GM19099 (cell line): ENCODE measurements around the gene SIM1.

Experiments used
- POLR2A ChIP-seq: IDR thresholded peaks from 3 replicates; pipeline ENCODE4 v1.6.1; 2011; ENCODE audit warnings: low read depth; ENCODE audit not compliant: insufficient read length; ENCODE audit errors: extremely low read depth

The SIM1 gene

DNA sequence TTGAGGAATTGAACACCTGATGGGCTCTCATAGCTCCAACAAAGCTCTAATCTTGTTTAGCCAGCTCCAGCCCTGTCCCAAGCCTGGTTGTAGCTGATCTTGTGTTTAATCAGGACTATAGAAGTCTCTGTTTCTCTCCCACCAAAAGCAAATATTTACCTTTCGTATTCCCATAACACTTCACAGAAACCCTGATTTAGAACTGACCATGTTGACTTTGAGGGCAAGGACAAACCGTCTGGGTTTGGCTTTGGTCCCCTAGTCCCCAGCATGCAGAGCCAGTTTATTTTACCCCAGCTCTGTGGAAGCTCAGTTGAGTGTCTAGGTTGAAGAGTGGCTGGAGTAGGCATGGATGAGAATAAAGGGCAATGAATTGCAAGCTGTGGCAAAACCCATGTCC lies 18.0 kb upstream of the SIM1 start:
- TF ChIP-seq POLR2A = no peak

DNA sequence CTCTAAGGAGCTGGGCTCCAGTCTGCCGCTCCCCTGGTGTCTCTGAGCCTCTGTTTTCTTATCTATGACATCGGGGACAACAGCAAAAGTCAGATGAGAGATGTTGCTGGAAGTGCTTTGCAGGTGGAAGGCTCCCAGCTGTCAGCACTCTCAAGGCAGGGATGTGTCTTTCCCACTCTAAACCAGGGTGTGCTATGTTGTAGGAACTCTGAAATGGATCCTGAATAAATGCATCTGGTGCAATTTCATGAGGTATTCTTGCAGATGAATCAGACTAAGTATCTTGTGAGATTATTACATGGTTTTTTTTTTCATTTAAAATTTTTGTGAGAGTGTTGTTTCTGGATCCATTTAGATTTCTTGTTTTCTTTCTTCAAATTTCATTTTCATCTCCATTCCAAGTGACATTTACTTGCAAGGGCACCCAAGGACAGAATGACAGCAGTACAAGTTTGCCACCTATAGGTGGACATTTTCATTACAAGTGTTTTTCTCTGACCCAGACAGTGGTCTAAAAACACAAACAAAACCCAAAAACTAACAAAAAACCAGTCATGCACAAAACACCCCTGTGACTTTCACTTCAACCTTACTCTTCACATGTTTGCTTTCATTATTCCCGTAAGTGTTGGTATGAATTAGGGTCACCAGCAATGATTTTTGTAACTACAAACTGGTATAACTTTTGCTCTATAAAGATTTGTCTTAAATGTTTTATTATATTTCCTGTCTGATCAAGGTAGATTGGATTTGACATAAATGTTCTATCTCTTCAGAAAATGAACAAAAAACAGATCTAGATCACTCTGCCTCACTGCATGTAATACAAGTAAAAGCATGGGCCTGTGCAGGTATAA lies 14.7 kb upstream of the SIM1 start:
- TF ChIP-seq POLR2A = no peak

DNA sequence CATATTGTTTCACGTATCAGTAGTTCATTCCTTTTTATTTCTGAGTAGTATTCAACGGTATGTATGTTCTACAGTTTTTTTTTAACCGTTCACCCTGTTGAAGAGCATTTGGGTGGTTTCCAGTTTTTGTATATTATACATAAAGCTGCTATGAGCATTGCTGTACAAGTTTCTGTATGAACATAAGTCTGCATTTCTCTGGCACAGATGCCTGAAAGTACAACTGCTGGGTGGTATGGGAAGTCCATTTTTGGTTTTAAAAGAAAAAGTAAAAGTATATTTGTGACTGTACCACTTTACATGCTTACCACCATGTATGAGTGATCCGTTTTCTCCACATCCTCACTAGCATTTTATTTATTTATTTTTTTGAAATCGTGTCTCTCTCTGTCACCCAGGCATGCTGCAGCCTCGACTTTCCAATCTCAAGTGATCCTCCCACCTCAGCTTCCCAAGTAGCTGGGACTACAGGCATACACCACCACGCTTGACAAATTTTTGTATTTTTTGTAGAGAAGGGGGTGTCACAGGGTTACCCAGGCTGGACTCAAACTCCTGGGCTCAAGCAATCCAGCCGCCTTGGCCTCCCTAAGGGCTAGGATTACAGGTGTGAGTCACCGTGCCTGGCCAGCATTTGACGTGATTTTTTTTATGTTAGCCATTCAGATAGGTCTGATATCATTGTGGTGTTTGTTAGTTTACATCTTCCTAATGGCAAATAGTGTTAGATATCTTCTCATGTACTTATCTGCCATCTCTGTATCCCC lies 11.0 kb upstream of the SIM1 start:
- no peak for TF ChIP-seq POLR2A

DNA sequence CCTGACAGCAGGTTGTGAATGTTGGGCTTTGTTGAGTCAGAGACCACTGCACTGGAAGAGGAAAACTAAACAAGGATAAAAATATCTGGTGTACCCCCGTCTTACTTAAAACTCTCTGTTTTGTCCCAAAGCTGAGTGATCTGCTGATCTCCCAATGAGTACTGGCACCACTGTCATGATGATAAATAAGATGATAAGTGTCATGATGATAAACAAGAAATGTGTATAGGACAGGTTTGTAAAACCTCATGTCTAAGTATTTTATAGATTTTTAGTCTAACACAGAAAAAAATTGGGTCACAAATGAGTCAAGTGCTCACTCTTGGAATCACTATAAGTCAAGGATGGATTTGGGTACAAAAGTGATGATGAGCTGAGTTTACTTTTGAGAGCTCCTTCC lies 8.5 kb upstream of the SIM1 start:
- no peak for TF ChIP-seq POLR2A

DNA sequence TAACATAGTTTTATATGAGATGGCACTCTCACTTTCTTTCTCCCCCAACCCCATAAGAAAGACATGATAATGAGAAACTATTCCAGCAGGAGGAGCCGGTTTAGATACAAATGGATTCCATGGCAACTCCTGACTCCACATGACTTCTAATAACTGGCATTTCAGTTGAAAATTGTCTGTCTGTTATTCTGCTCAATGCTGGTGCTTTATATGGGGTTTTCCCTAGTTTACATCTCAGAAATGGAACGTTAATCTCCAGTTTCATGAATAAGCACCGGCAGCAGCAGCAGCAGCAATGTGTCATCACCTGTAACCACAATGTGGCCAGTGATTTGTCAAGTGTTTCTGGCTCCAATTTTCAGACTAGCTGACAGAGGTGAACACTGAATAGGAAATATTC lies 8.0 kb upstream of the SIM1 start:
- no peak for TF ChIP-seq POLR2A

DNA sequence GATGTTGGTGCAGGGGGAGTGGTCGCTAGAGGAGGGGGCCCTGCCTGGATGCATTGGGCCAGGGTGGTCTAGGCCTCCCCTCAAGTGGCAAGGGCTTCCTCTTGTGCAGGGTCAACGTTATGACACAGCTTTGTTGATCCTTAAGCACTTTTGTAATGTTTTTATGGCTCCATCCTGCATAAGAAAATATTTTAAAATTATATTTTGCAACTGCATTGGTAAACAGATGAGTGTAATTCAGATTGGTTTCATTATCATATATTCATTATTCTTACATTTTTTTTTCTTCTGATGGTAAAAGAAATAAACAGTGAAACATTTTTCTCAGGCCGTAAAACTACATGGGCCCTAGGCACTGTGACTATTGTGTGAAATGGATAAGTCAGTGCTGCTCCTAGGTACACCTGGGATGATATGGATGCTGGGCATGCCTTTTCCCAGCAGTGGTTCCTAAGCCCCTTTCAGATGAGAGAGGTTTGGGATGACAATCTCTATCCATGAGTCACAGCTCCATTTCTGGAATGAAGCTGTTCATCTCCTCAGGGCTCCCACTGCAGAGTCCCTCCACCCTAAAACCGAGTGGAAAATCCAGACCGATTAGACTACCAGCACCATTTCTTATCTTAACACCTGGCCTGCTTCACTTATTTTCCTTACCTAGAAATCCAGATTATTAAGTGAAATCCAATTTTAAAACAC lies 5.8 kb upstream of the SIM1 start:
- no peak for TF ChIP-seq POLR2A

DNA sequence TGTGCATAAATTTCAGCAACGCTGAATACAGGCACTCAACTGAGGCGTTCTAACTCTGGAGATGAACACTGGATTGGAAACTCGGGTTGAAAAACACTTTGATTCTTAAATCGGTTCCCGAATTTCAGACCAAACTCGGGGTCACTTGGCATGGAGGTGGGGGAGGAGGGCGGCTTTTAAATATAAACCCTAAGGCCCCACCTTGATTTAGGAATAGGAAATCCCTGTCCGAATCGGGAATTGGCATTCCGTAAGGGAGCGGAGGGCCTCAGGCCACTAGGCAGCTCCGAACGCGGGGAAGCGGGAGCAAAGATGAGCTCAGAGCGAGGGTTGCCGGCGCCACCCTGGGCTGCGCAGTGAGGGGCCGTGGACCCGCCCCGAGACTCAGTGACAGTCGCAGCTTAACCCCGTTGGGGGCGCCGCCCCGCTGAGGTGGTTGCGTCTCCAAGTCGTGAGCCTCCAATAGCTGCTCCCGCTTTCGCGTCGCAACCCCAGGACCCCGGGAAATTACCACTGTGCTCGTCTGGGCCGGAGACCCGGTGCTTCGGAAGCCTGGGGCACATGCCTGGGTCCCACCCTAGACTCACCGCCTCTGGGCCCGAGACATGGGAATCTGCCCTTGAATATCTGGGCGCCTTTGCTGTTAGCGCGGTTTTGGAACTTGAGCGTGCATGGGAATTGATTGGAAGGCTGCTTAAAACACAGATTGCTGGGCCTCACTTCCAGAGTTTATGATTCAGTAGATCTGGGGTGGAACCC lies 4.6 kb upstream of the SIM1 start:
- no peak for TF ChIP-seq POLR2A

DNA sequence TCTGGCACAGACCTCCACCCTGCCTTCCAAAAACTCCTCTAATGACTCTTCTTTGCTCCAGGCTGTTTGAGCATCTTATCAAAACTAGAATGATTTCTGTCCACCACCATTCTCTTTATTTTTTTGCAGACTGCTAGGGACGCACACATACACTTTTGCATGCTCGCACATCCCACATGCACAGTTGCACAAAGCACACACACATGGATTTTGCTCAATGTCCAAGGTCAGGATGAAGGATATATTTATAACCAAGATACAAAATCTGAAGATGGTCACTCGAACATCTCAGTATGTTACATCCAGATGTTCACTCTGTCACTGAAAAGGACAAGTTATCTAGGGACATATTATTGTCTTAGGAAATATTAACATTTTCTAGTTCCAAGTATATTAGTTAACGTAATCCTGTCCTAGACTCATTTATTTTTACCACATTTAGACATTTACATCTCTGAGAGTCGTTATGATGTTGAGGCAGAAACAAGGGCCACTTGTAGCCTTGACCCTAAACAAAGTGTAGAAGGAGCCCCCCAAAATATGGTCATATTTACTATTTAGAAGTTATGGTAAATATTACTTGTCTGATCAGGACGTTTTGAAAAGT lies 3.4 kb upstream of the SIM1 start:
- no peak for TF ChIP-seq POLR2A

DNA sequence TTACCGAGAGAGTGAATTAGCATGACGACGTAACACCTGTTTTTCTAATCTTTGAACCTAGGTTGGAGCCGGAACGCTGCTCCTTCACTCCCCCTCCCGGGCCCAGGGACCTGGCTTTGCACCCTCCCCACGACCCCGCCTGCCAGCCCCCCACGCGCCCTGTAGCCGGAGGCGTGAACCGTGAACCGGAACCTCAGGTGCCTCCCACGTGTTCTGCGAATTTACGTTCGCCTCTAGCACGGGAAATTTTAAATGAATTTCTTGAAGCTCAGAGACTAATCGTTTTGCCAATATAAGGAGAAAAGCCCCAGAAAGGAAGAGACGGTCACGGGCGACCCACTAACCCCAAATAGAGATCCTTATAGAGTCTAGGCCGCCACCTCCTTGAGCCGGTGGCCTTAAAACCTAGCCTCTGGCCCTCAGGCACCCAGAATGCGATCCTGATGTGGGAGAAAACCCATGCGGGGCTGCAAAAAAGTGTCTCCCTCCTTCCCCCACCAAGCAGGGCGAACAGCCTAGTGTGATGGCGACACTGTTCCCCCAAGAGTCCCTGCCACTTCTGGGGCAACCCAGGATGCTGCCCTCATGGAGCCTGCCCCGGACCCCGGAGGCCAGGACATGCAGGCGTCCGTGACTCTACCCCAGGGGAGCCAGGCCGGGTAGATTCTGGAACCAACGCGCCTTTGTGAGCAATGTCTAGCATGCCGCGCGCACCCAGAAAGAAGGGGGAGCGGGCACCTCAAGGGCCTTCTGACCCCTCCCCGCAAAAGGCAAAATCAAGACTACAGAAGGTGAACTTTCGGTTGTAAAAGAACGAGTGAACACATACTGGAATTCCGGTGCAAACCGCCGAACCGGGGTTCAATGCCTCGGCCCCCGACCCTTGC lies 2.7 kb upstream of the SIM1 start:
- TF ChIP-seq POLR2A = no peak

DNA sequence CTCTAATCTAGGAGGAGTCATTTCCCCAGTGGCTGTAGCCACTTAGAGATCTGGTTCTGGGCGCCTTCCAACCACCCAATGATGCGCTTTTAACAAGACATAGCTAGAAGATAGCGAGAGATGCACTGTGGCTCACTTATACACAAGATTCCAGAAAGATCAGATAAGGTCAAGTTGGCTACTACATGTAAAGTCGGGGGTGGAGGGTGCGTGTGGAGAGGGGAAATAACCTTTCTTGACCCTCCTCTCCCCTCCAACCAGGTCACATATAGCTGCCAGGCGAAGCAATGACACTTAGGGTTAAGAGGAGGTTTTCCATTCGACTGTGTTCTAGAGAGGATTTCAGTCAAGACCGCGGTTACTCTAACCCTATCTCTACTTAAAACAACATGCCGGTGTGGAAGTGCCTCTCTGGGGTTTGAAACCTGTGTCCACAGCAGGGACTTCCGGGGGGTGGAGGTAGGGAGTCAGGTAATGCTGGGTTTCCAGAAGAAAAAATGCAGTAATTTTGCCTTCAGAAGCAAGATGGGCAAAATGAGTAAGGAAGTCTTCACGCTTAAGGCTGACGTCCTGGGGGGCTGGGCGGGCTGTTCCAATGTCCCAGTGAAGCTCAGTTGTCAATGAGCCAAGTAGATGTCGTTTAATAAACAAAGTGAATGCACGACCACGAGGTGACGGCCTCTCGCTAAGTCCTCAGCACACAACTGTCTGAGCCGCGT lies 1.8 kb upstream of the SIM1 start:
- no peak for TF ChIP-seq POLR2A

DNA sequence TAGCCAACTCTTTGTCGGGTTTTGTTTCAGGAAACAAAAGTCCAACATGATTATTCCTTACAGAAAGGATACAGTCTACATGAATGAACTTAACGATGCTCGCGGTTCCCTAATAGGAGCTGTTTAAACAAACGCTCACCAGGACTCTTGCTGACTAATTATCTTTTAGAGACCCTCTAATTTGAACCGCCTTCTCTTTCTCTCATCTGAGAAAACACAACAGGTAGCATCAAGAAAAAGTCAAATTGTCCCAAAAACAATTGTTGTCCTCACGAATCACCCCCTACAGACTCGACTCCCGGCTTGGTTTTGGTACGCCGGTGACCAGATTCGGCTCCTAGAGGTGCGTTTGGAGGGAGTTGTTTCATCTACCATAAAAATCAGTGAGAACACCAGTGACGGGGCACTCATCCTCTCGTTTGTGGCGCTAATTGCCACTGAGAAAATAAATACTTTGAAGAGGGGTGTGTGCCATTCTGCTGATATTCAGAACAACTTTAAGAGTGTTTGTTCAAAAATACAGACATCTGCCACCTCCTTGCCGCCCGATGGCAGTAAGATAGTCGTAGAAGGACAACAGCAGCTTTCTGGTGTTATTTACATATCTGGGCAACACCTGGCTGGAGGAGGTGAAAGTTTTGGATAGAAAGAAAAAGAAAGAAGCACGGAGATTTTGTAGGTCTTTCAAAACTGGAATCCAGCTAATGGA lies 1.1 kb upstream of the SIM1 start:
- TF ChIP-seq POLR2A = no peak

DNA sequence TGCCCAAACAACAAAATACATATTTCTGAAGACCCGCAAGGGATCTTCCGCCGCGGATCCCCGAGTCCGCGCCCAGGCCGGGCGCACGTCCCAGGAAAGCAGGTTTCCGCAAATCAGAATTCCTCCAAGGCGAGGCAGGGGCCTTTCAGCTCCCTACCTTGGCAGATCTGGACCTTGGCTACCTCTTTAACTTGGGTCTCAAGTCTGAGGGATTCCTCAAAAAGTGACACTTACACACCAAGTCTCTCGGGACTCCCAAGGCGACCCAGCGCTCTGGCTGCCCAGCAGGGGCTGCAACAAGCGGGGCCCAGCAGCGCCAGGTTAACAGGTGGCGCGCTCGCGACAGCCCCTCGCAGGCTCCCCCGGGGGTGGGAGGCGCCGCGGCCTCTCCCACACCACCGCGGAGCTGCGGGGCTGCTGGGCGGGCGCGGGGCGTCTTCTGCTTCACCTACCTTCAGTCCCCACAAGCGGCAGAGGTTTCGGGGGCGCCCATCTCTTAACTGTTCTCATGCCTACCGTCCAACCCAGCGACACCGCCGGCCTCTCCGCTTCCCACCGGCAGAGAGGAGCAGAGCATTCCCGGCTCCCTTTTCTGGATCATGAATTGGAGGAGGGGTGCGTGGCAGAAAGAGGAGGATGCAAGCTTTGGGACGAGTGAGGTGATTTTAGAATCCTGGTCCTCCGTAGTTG lies 414 bp downstream of the SIM1 start:
- no peak for TF ChIP-seq POLR2A
